Mammary epithelial cell (primary cell): ENCODE measurements around the gene OTUD4.

Experiments used
- CTCF ChIP-seq, 2 donors: IDR thresholded peaks in 1 of 2; conservative IDR thresholded peaks in 1 of 2; 2 replicates each; pipeline ENCODE4 v1.5.1; 2011 to 2012; ENCODE audit warnings: inconsistent platforms in 2 of 2, low read length in 2 of 2, mild to moderate bottlenecking in 2 of 2, control low read depth in 1 of 2, low read depth in 1 of 2; ENCODE audit not compliant: insufficient read depth in 1 of 2; ENCODE audit errors: extremely low read depth in 1 of 2
- EZH2 ChIP-seq: IDR thresholded peaks from 2 replicates; pipeline ENCODE4 v1.6.1; 2012; ENCODE audit warnings: low read length, inconsistent platforms, borderline replicate concordance

- TF ChIP-seq CTCF (conservative IDR thresholded peaks at IDR 0.05 in 1 of 2, IDR thresholded peaks at IDR 0.05 in 1 of 2; ENCODE audit: extremely low read depth in 1 of 2, insufficient read depth in 1 of 2, low read depth in 1 of 2, low read length in 2 of 2): no peak
- no peak for TF ChIP-seq EZH2
These were observed 37.9 kb upstream of the OTUD4 start for GRCh38 chr4:145218251-145218650.
